Esophagus squamous epithelium (tissue), 4 donors: ENCODE results near the gene TMEM14A.

Experiments used
- POLR2A ChIP-seq, 4 donors: fragments of 450-650 bp; IDR thresholded peaks; one replicate each; pipeline ENCODE4 v1.6.1; 2017; ENCODE audit warnings: antibody characterized with exemption in 4 of 4, mild to moderate bottlenecking in 4 of 4, moderate library complexity in 3 of 4
- TF ChIP-seq, protein P1 (sequence below), 6 experiments: fragments of 450-650 bp in 4 of 6; fragments of 200-600 bp in 2 of 6; sonication (generic) in 2 of 6; IDR thresholded peaks; one replicate each; pipeline ENCODE4 v1.5.1; 2016 to 2019; ENCODE audit warnings: antibody characterized with exemption in 6 of 6, mild to moderate bottlenecking in 4 of 6, moderate library complexity in 4 of 6

- TF ChIP-seq, protein P1, sequence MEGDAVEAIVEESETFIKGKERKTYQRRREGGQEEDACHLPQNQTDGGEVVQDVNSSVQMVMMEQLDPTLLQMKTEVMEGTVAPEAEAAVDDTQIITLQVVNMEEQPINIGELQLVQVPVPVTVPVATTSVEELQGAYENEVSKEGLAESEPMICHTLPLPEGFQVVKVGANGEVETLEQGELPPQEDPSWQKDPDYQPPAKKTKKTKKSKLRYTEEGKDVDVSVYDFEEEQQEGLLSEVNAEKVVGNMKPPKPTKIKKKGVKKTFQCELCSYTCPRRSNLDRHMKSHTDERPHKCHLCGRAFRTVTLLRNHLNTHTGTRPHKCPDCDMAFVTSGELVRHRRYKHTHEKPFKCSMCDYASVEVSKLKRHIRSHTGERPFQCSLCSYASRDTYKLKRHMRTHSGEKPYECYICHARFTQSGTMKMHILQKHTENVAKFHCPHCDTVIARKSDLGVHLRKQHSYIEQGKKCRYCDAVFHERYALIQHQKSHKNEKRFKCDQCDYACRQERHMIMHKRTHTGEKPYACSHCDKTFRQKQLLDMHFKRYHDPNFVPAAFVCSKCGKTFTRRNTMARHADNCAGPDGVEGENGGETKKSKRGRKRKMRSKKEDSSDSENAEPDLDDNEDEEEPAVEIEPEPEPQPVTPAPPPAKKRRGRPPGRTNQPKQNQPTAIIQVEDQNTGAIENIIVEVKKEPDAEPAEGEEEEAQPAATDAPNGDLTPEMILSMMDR (IDR thresholded peaks at IDR 0.05): no peak
- TF ChIP-seq POLR2A (IDR thresholded peaks at IDR 0.05): no peak
Observed at GRCh38 chr6:52641826-52642225, 29.1 kb upstream of the TMEM14A start.
